Lower leg skin (tissue), 4 donors: ENCODE data around the gene DNPEP. TPM values are rescaled to one million over a fixed set of nuclear protein-coding genes. Genes with fewer than 3 reads are reported as not detected.

Experiments
- DNase-seq, 2 donors: peaks; one replicate each; pipeline ENCODE4 v3.0.0-alpha.2; 2019; ENCODE audit warnings: low spot score in 2 of 2
- H3K4me3 ChIP-seq: fragments of 200-600 bp; sonication (generic); 2 replicates; pipeline ENCODE4 v1.5.1; 2017; ENCODE audit warnings: mild to moderate bottlenecking, low read depth; ENCODE audit not compliant: poor library complexity, severe bottlenecking
- POLR2A ChIP-seq, 2 donors: fragments of 450-650 bp; IDR thresholded peaks; one replicate each; pipeline ENCODE4 v1.6.1; 2016 to 2017; ENCODE audit warnings: antibody characterized with exemption in 2 of 2, mild to moderate bottlenecking in 1 of 2, moderate library complexity in 1 of 2
- WGBS, 2 donors: methylation state at CpG; one replicate each; pipeline ENCODE4 v1.1.5; 2018; 5-methylcytosine and 5-hydroxymethylcytosine counted together
- intact Hi-C: fragments of 100-400 bp; cut with DNase I; formaldehyde crosslinking; loops from one replicate; pipeline ENCODE4 v1.15.0; 2023; ENCODE audit warnings: low total_unique reads
- total RNA-seq, 4 donors: library from RNA; depleted of rRNA; stranded (reverse); fragments of >200 nt; gene quantifications; one replicate each; pipeline ENCODE4 v1.1.0, GENCODE V29; 2016
- TF ChIP-seq, protein P1 (sequence below), 3 donors: fragments of 450-650 bp; IDR thresholded peaks; one replicate each; pipeline ENCODE4 v1.5.1; 2016; ENCODE audit warnings: antibody characterized with exemption in 3 of 3, mild to moderate bottlenecking in 3 of 3, moderate library complexity in 2 of 3

DNPEP gene
- total RNA-seq, 4 donors from 2014 or later, result 52.7 to 64.0 (median 57.6) TPM

- TF ChIP-seq, protein P1, sequence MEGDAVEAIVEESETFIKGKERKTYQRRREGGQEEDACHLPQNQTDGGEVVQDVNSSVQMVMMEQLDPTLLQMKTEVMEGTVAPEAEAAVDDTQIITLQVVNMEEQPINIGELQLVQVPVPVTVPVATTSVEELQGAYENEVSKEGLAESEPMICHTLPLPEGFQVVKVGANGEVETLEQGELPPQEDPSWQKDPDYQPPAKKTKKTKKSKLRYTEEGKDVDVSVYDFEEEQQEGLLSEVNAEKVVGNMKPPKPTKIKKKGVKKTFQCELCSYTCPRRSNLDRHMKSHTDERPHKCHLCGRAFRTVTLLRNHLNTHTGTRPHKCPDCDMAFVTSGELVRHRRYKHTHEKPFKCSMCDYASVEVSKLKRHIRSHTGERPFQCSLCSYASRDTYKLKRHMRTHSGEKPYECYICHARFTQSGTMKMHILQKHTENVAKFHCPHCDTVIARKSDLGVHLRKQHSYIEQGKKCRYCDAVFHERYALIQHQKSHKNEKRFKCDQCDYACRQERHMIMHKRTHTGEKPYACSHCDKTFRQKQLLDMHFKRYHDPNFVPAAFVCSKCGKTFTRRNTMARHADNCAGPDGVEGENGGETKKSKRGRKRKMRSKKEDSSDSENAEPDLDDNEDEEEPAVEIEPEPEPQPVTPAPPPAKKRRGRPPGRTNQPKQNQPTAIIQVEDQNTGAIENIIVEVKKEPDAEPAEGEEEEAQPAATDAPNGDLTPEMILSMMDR (IDR thresholded peaks at IDR 0.05), result no peak
- no peak for TF ChIP-seq POLR2A (IDR thresholded peaks at IDR 0.05)
- intact Hi-C loops, result no loop called here
- H3K4me3 ChIP-seq, result no peak overlapping the region
- WGBS, 2 donors, result 74 to 83% methylated on average over 2 of the region's 2 CpGs
- DNase-seq, result no peak
These were observed 2.9 kb downstream of the DNPEP start for GRCh38 chr2:219384859-219385258.

- intact Hi-C loops, result no loop called here
- no peak overlapping the region for H3K4me3 ChIP-seq
- no peak for DNase-seq
- TF ChIP-seq, protein P1 (IDR thresholded peaks at IDR 0.05), result no peak
- no peak for TF ChIP-seq POLR2A (IDR thresholded peaks at IDR 0.05)
- 87 to 88% methylated on average over 14 to 15 of the region's 15 CpGs for WGBS, 2 donors
These were observed 3.5 kb downstream of the DNPEP start for GRCh38 chr2:219384083-219384713.

DNA sequence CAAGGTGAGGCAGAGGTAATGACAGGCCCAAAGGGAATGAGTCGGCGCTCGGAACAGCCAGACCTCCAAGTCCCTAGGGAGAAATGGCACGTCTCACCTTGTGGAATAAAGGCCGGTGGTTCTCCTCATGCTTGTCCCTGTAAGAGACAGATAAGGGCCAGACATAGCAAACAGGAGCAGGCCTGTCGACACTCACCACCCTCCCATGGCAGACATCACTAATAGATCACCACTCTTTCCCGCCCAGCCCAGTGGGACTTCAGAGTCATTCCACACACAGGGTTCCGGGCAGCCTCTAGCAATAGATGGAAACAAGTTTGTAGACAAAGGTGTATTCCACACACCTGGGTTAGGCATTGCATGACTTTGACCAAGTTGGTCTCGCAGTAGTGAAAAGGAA lies 6.3 kb downstream of the DNPEP start:
- WGBS, 2 donors, result 88 to 90% methylated on average over 9 of the region's 9 CpGs
- DNase-seq, result no peak
- TF ChIP-seq, protein P1 (IDR thresholded peaks at IDR 0.05), result no peak
- no peak for TF ChIP-seq POLR2A (IDR thresholded peaks at IDR 0.05)
- no peak overlapping the region for H3K4me3 ChIP-seq
- intact Hi-C loops, result no loop called here

GRCh38 chr2:219380926-219381325 lies 6.8 kb downstream of the DNPEP start:
- TF ChIP-seq, protein P1 (IDR thresholded peaks at IDR 0.05), result no peak
- TF ChIP-seq POLR2A (IDR thresholded peaks at IDR 0.05), result no peak
- no peak for DNase-seq
- H3K4me3 ChIP-seq, result no peak overlapping the region
- intact Hi-C loops, result no loop called here

DNA sequence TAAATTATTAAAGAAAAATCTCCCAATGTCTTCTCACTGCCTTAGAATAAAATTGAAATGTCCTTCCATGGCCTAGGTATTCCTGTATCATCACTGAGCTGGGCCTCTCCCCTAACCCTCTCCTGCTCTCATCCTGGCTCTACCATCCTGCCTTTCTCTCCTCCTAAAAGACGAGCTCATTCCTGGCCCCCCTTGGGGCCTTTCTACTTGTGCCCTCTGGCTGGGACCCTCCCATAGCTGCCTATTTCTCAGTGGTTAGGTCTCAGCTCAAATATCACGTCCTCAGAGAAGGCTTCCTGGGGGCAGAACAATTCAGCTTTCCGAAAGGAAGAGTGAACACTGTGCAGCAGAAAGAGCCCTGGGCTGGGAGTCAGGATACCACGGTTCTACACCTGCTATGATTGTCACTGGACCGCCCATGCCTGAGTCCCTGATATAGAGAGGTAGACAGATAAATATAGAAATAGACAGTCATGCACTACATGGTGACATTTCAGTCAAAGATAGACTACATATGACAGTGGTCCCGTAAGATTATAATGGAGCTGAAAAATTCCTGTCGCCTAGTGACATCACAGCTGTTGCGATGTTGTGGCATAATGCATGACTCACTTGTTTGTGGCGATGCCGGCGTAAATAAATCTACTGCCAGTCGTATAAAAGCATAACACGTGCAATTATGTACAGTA lies 9.4 kb downstream of the DNPEP start:
- DNase-seq, result no peak
- no peak for TF ChIP-seq POLR2A (IDR thresholded peaks at IDR 0.05)
- TF ChIP-seq, protein P1 (IDR thresholded peaks at IDR 0.05), result no peak
- intact Hi-C loops, result no loop called here
- WGBS, 2 donors, result 91 to 93% methylated on average over 13 of the region's 13 CpGs
- H3K4me3 ChIP-seq, result no peak overlapping the region
